Measurements from ENCODE around the gene EXOC3.

DNA sequence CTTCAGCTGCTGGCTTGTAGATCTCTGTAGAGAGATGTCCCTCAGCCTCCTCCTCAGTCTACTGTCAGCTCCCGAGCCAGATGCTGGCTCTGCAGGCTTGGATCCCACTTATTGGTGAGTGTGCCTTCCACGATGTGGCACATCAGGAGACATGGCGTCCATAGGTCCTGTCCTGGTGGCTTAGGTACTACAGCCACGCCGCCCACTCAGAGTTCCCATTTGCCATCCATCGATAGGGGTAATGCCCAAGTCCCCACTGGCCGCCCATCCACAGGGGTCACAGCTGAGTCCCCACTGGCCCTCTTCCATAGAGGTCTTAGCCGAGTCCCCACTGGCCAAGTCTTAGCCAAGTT, 17.3 kb downstream of the EXOC3 start:
- TF ChIP-seq, protein P1, sequence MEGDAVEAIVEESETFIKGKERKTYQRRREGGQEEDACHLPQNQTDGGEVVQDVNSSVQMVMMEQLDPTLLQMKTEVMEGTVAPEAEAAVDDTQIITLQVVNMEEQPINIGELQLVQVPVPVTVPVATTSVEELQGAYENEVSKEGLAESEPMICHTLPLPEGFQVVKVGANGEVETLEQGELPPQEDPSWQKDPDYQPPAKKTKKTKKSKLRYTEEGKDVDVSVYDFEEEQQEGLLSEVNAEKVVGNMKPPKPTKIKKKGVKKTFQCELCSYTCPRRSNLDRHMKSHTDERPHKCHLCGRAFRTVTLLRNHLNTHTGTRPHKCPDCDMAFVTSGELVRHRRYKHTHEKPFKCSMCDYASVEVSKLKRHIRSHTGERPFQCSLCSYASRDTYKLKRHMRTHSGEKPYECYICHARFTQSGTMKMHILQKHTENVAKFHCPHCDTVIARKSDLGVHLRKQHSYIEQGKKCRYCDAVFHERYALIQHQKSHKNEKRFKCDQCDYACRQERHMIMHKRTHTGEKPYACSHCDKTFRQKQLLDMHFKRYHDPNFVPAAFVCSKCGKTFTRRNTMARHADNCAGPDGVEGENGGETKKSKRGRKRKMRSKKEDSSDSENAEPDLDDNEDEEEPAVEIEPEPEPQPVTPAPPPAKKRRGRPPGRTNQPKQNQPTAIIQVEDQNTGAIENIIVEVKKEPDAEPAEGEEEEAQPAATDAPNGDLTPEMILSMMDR (IDR thresholded peaks at IDR 0.05): no peak
- no peak for TF ChIP-seq POLR2A (IDR thresholded peaks at IDR 0.05)
